Activated CD8-positive, alpha-beta T cell treated with anti-CD3 and anti-CD28 coated beads for 36 hours (primary cell): ENCODE measurements around the gene INPP5A. TPM values are rescaled to one million over a fixed set of nuclear protein-coding genes. Genes with fewer than 3 reads are reported as not detected.

Source experiments
- ATAC-seq: fragments of 200-7000 bp; cut with Tn5 transposase; one replicate; pipeline ENCODE4 v1.10.0; 2021; ENCODE audit warnings: mild to moderate bottlenecking, moderate library complexity
- CTCF ChIA-PET: fragments of 350-600 bp; sonication (Branson Sonifier 250); formaldehyde crosslinking; loops from one replicate; lab custom pipeline; 2021; ENCODE audit warnings: antibody characterized with exemption; lab: Charles Lee
- POLR2A ChIA-PET: fragments of 350-600 bp; sonication (Branson Sonifier 250); formaldehyde crosslinking; loops from one replicate; lab custom pipeline; 2021; ENCODE audit warnings: antibody characterized with exemption; lab: Charles Lee
- DNase-seq: peaks from one replicate; pipeline ENCODE4 v3.0.0-alpha.2; 2020
- H3K27ac Mint-ChIP-seq: one replicate; pipeline ENCODE4 v1.8.0; 2021; ENCODE audit warnings: mild to moderate bottlenecking, mixed read lengths
- H3K27me3 Mint-ChIP-seq: one replicate; pipeline ENCODE4 v1.8.0; 2021; ENCODE audit warnings: mixed read lengths
- H3K36me3 Mint-ChIP-seq: one replicate; pipeline ENCODE4 v1.8.0; 2021; ENCODE audit warnings: low read depth, mixed read lengths
- H3K4me1 Mint-ChIP-seq: one replicate; pipeline ENCODE4 v1.8.0; 2021; ENCODE audit warnings: low read depth, mixed read lengths
- H3K4me3 Mint-ChIP-seq: one replicate; pipeline ENCODE4 v1.8.0; 2021; ENCODE audit warnings: mild to moderate bottlenecking, moderate library complexity, mixed read lengths
- H3K9me3 Mint-ChIP-seq: one replicate; pipeline ENCODE4 v1.8.0; 2021; ENCODE audit warnings: mixed read lengths
- intact Hi-C: fragments of 100-400 bp; cut with micrococcal nuclease; formaldehyde crosslinking; loops from one replicate; pipeline ENCODE4 v1.10.0; 2022
- total RNA-seq, 2 experiments: library from RNA; stranded (reverse); gene quantifications; one replicate each; pipeline ENCODE4 v1.2.3, GENCODE V29; 2021
- TF ChIP-seq, protein P1 (sequence below): fragments of 200-600 bp; IDR thresholded peaks from one replicate; pipeline ENCODE4 v1.8.0; 2022; ENCODE audit warnings: antibody characterized with exemption, mild to moderate bottlenecking

The INPP5A gene
- total RNA-seq, 2 experiments from 2014 or later, result 9.6 to 10.4 TPM

- no peak overlapping the region for H3K4me3 Mint-ChIP-seq
- no peak overlapping the region for H3K27ac Mint-ChIP-seq
- intact Hi-C loops, result no loop called here
- DNase-seq, result no peak
- CTCF ChIA-PET, result no interaction called here
- POLR2A ChIA-PET, result no interaction called here
- no peaks in the 10 kb centered on the region for H3K27me3 Mint-ChIP-seq
- TF ChIP-seq, protein P1, sequence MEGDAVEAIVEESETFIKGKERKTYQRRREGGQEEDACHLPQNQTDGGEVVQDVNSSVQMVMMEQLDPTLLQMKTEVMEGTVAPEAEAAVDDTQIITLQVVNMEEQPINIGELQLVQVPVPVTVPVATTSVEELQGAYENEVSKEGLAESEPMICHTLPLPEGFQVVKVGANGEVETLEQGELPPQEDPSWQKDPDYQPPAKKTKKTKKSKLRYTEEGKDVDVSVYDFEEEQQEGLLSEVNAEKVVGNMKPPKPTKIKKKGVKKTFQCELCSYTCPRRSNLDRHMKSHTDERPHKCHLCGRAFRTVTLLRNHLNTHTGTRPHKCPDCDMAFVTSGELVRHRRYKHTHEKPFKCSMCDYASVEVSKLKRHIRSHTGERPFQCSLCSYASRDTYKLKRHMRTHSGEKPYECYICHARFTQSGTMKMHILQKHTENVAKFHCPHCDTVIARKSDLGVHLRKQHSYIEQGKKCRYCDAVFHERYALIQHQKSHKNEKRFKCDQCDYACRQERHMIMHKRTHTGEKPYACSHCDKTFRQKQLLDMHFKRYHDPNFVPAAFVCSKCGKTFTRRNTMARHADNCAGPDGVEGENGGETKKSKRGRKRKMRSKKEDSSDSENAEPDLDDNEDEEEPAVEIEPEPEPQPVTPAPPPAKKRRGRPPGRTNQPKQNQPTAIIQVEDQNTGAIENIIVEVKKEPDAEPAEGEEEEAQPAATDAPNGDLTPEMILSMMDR, result no peak
- no peaks in the 10 kb centered on the region for H3K4me1 Mint-ChIP-seq
- no peak for ATAC-seq
- H3K36me3 Mint-ChIP-seq, result peaks cover 29% of the 10 kb centered on the region
- H3K9me3 Mint-ChIP-seq, result peaks cover 7% of the 10 kb centered on the region
These were observed 169.1 kb downstream of the INPP5A start for GRCh38 chr10:132706701-132707100.

DNA sequence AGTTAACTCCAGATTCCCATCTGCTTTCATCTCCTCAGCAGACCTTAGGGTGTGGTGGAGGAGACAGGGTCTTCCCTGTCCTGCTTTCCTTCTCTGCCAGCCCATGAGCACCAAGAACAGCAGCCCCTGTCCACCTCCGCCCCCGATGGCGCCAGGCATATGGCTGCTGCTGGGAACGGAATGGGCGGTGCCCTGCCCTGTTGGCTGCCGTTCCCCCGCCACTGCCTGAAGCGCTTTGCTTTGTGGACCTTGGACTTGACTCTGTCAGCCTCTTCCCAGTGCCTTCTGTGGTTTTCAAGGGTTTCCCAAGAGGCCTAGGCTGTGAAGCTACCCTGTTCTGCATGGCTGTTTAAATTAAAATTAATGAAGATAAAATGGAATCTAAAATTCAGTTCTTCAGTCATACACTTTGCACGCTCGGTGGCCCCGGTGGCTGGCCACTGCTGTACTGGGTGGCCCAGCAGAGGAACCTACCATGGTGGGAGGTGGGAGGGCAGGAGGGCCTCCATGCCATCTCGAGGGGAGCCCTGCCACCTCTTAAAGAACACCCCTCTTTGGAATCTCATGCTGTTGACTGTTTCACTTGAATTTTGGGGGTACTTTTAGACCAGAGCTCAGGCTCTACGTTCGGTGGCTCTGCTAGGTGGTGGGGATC is 169.7 kb downstream of the INPP5A start:
- Mint-ChIP-seq H3K36me3 (peaks cover 30% of the 10 kb centered on the region), H3K27ac (no peak overlapping the region), H3K9me3 (peaks cover 9% of the 10 kb centered on the region), H3K27me3 (no peaks in the 10 kb centered on the region), H3K4me1 (no peaks in the 10 kb centered on the region), H3K4me3 (no peak overlapping the region)
- intact Hi-C loops, result no loop called here
- POLR2A ChIA-PET, result no interaction called here
- no peak for DNase-seq
- TF ChIP-seq, protein P1, result no peak
- ATAC-seq, result no peak
- CTCF ChIA-PET, result no interaction called here

GRCh38 chr10:132707776-132708171 is 170.2 kb downstream of the INPP5A start:
- intact Hi-C loops, result no loop called here
- Mint-ChIP-seq H3K4me1 (no peaks in the 10 kb centered on the region), H3K4me3 (no peak overlapping the region), H3K9me3 (peaks cover 13% of the 10 kb centered on the region), H3K36me3 (peaks cover 31% of the 10 kb centered on the region), H3K27ac (no peak overlapping the region), H3K27me3 (no peaks in the 10 kb centered on the region)
- POLR2A ChIA-PET, result no interaction called here
- no peak for DNase-seq
- ATAC-seq, result no peak
- TF ChIP-seq, protein P1, result no peak
- CTCF ChIA-PET, result no interaction called here

- no peak overlapping the region for H3K4me3 Mint-ChIP-seq
- H3K4me1 Mint-ChIP-seq, result no peaks in the 10 kb centered on the region
- intact Hi-C loops, result no loop called here
- H3K27me3 Mint-ChIP-seq, result no peaks in the 10 kb centered on the region
- ATAC-seq (no peak), DNase-seq (no peak)
- H3K9me3 Mint-ChIP-seq, result peaks cover 13% of the 10 kb centered on the region
- H3K27ac Mint-ChIP-seq, result no peak overlapping the region
- ChIA-PET POLR2A (no interaction called here), CTCF (no interaction called here)
- peaks cover 33% of the 10 kb centered on the region for H3K36me3 Mint-ChIP-seq
- TF ChIP-seq, protein P1, result no peak
These were observed 170.9 kb downstream of the INPP5A start for GRCh38 chr10:132708441-132708840.

GRCh38 chr10:132708936-132709335 is 171.3 kb downstream of the INPP5A start:
- intact Hi-C loops, result no loop called here
- Mint-ChIP-seq H3K4me1 (no peaks in the 10 kb centered on the region), H3K36me3 (peaks cover 31% of the 10 kb centered on the region), H3K27me3 (no peaks in the 10 kb centered on the region), H3K9me3 (peaks cover 13% of the 10 kb centered on the region), H3K27ac (no peak overlapping the region), H3K4me3 (no peak overlapping the region)
- ChIA-PET POLR2A (no interaction called here), CTCF (no interaction called here)
- DNase-seq (no peak), ATAC-seq (no peak)
- TF ChIP-seq, protein P1, result no peak
